SJSA1 (cell line): Measurements from ENCODE around the gene FGF14. TPM values are rescaled to one million over a fixed set of nuclear protein-coding genes. Genes with fewer than 3 reads are reported as not detected.

Source experiments
- DNase-seq, 2 experiments: peaks; one replicate each; pipeline ENCODE4 v3.0.0-alpha.2; 2015 to 2020; ENCODE audit warnings: low spot score in 2 of 2, low read depth in 1 of 2
- H3K27ac ChIP-seq: fragments of 250-450 bp; sonication (Bioruptor Pico); 2 replicates; pipeline ENCODE4 v1.5.1; 2020; ENCODE audit warnings: mild to moderate bottlenecking, moderate library complexity
- H3K27me3 ChIP-seq: fragments of 250-450 bp; sonication (Bioruptor Pico); replicated peaks from 2 replicates; pipeline ENCODE4 v1.5.1; 2020; ENCODE audit warnings: mild to moderate bottlenecking, moderate library complexity
- H3K36me3 ChIP-seq: fragments of 250-450 bp; sonication (Bioruptor Pico); 2 replicates; pipeline ENCODE4 v1.5.1; 2020; ENCODE audit warnings: mild to moderate bottlenecking
- H3K4me1 ChIP-seq: fragments of 250-450 bp; sonication (Bioruptor Pico); replicated peaks from 2 replicates; pipeline ENCODE4 v1.6.1; 2021; ENCODE audit warnings: mild to moderate bottlenecking
- H3K4me3 ChIP-seq: fragments of 250-450 bp; sonication (Bioruptor Pico); 2 replicates; pipeline ENCODE4 v1.5.1; 2020; ENCODE audit warnings: mild to moderate bottlenecking
- H3K9me3 ChIP-seq: fragments of 250-450 bp; sonication (Bioruptor Pico); replicated peaks from 2 replicates; pipeline ENCODE4 v1.5.1; 2020; ENCODE audit warnings: mild to moderate bottlenecking
- total RNA-seq: library from RNA; depleted of rRNA; stranded (reverse); fragments of >200 nt; shearing (Covaris generic); gene quantifications from 2 replicates; pipeline ENCODE4 v1.2.3, GENCODE V29; 2014

FGF14 gene
- total RNA-seq, 1 experiment from 2014 or later = not detected

DNA sequence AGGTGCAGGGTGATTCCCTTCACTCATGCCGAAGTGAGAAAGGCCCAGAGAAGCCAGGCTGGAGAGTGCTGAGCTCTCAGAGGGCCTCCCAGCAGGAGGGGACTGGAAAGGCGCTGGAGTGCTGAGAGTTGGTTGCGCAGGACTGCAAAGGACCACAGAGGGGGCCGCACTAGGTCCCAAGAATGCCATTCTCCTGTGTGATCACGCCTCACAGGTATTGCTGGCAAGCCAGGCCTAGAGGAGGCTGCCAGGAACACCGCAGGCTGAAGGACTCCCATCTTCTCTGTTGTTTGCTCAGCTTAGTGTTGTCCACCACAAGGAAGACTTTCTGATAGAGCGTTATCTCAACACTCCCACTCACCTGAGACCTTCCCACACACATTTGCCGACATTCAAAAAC is 165.0 kb downstream of the FGF14 start:
- 0 out of 2 replicates have a peak, but pooled peaks cover 2% of the 10 kb centered on the region for H3K27me3 ChIP-seq
- H3K4me1 ChIP-seq = no peaks in the 10 kb centered on the region
- no peak overlapping the region for H3K27ac ChIP-seq
- no peak overlapping the region for H3K4me3 ChIP-seq
- no peak for DNase-seq
- H3K9me3 ChIP-seq = no peaks in the 10 kb centered on the region
- H3K36me3 ChIP-seq = no peaks in the 10 kb centered on the region

DNA sequence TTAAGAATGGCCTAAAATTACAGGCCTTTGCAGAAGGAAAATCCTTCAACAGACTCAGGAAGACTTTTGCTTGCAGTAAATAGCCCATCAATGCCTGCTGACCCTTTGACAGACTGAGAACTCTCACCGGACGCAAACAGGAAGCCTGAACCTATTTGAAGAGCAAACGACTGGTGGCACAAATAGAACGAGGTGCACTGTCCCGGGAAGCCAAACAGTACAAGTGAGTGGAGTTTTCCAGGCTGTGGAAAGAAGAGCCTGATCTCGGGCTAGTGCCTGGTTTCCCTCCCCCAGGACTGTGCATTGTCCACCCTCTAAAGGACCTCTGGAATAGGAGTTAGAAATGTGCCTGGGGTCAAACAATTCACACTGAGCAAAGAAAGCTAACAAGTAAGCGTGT is 165.5 kb downstream of the FGF14 start:
- no peak for DNase-seq
- no peak overlapping the region for H3K4me3 ChIP-seq
- no peaks in the 10 kb centered on the region for H3K9me3 ChIP-seq
- 0 out of 2 replicates have a peak, but pooled peaks cover 2% of the 10 kb centered on the region for H3K27me3 ChIP-seq
- H3K36me3 ChIP-seq = no peaks in the 10 kb centered on the region
- H3K4me1 ChIP-seq = no peaks in the 10 kb centered on the region
- no peak overlapping the region for H3K27ac ChIP-seq

DNA sequence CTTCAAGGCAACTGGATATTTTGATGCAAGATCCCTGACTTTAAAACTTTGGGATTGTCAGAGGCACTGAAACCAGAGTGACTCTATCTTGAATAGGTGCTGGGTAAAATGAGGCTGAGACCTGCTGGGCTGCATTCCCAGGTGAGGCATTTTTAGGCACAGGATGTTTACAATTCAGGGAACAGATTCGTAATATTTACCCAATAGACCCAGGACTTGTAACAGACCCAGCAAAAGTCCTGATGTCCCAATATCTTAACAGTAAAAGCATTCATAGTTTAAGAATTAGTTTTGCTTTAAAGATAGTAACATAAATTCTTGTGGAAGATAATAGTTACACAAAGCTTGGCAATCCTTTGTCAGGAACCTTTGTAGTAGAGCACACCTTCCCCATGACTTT is 166.2 kb downstream of the FGF14 start:
- Histone ChIP-seq H3K9me3 (no peaks in the 10 kb centered on the region), H3K36me3 (no peaks in the 10 kb centered on the region), H3K27ac (no peak overlapping the region), H3K4me3 (no peak overlapping the region), H3K4me1 (no peaks in the 10 kb centered on the region), H3K27me3 (0 out of 2 replicates have a peak, but pooled peaks cover 2% of the 10 kb centered on the region)
- DNase-seq = no peak

DNA sequence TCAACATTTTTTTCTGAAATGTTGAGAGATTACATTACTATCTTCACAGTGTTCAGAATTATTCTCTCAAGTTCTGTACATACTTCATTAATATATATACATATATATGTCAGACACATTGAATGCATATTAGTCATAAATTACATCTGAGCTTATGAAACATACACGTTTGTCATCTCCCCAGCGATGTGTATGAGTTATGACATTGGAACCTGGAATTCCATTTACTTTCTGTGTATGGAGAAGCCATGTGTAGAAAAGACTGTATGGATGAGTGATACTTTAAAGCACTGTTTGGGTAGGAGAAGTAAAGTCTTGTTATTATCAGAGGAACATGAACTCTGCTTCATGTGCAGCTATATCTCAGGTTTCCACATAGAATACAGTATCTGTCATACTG is 167.2 kb downstream of the FGF14 start:
- H3K27me3 ChIP-seq = no peaks in the 10 kb centered on the region
- H3K9me3 ChIP-seq = no peaks in the 10 kb centered on the region
- H3K4me1 ChIP-seq = no peaks in the 10 kb centered on the region
- H3K27ac ChIP-seq = no peak overlapping the region
- no peak for DNase-seq
- no peaks in the 10 kb centered on the region for H3K36me3 ChIP-seq
- H3K4me3 ChIP-seq = no peak overlapping the region

DNA sequence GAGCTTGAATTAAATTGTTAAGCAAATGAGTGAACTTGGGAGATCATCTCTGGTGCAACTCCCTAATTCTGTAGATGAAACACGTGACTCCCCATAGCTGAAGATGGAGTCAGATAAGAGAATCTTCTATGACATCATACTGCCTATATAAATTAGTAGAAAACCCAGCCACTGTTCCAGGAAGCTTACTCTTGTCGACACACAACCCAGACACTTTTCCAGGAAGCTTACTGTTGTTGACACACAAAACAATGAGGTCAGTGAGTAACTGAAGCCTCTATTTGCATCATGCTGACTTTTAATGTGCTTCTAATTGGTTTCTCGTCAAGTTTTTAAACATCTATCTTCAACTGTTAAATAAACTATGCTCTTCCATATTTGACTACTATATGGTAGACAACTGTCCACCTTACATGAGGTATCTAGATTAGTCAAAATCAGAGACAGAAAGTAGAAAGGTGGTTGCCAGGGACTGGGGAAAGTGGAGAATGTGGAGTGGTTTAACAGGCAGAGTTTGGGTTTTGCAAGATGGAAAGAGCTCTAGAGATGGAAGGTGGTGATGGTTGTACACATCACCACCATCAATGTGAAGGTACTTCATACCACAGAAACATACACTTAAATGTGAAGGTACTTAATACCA is 168.2 kb downstream of the FGF14 start:
- Histone ChIP-seq H3K9me3 (no peaks in the 10 kb centered on the region), H3K4me3 (no peak overlapping the region), H3K27ac (no peak overlapping the region), H3K27me3 (no peaks in the 10 kb centered on the region), H3K4me1 (no peaks in the 10 kb centered on the region), H3K36me3 (no peaks in the 10 kb centered on the region)
- DNase-seq = no peak

DNA sequence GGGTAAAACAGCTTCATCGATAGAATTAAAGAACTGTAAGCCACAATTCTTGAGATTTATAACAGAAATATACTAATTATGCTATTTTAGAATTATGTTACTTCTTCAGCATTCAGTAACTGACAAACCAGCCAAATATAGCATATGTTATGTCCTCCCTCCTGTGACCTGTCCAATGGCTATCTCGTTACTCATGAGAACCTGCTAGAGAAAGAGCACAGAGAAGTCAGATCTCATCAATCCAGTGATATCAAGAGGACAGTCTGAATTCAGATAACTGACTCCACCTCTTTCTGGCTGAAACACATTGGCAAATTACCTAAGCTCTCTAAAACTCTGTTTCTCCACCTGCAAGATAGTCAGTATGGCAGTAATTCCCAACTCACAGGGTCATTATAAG is 170.4 kb downstream of the FGF14 start:
- no peak for DNase-seq
- no peak overlapping the region for H3K4me3 ChIP-seq
- no peaks in the 10 kb centered on the region for H3K36me3 ChIP-seq
- H3K4me1 ChIP-seq = no peaks in the 10 kb centered on the region
- H3K27me3 ChIP-seq = no peaks in the 10 kb centered on the region
- H3K9me3 ChIP-seq = no peaks in the 10 kb centered on the region
- no peak overlapping the region for H3K27ac ChIP-seq

DNA sequence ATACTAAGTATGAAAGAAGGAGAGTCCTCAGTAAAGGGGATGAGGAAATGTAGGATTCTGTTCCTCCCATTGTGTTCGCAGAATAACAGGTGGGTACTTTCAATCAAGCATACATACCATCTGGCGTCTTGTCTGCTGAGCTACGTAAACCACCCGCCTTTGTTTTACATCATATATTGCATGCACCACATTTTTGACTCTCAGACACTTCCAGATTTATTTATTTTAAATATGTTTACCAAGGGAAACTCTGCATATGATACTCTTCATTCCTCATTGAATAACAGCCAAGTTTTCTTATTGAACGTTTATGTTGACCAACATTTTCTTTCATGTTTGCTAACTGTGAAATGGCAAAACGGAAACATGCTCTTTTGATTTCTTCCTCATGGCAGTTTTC is 174.1 kb downstream of the FGF14 start:
- H3K36me3 ChIP-seq = no peaks in the 10 kb centered on the region
- no peaks in the 10 kb centered on the region for H3K9me3 ChIP-seq
- no peaks in the 10 kb centered on the region for H3K4me1 ChIP-seq
- DNase-seq = no peak
- H3K27me3 ChIP-seq = no peaks in the 10 kb centered on the region
- H3K4me3 ChIP-seq = no peak overlapping the region
- H3K27ac ChIP-seq = no peak overlapping the region

DNA sequence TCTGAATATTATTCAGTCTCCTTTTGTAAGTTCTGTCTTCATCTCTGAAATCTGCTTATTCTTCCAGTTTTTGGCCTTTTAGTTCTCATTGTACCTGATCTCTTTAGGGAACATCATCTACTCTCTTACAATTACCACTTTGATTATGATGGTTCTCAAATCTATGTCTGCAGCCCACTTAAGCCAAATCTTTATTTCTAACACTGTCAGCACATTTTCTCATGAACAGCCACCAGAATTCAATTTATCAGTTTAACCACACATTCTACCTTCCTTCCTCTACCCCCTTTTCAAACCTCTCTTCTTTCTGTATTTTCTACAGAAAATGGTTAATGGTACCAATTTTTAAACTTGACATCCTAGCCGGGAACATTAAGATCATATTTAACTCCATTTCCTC is 175.3 kb downstream of the FGF14 start:
- Histone ChIP-seq H3K27me3 (no peaks in the 10 kb centered on the region), H3K27ac (no peak overlapping the region)
- no peak for DNase-seq

DNA sequence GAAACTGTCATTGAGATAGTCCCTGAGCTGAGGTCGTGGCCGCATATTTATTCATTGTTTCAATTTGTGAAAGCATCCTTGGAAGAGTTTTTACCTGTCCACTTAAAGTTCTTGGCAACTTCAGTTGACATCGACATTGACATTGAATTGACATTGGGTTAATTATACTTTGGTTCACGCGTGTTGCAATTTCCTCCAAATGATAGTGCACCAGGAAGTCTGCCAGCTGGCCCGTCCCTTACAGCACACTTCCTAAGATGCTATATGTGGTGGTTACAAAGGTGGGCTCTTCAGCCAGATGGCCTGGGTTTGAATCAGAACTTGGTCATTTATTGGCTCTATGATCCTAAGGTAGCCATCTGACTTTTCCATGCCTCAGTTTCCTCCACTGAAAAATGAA is 176.0 kb downstream of the FGF14 start:
- Histone ChIP-seq H3K4me1 (no peaks in the 10 kb centered on the region), H3K27ac (no peak overlapping the region), H3K27me3 (no peaks in the 10 kb centered on the region), H3K9me3 (no peaks in the 10 kb centered on the region), H3K4me3 (no peak overlapping the region), H3K36me3 (no peaks in the 10 kb centered on the region)
- no peak for DNase-seq

More for the DNA sequence above, 175.3 kb downstream of the FGF14 start:
- Histone ChIP-seq H3K4me3 (no peak overlapping the region), H3K4me1 (no peaks in the 10 kb centered on the region), H3K9me3 (no peaks in the 10 kb centered on the region), H3K36me3 (no peaks in the 10 kb centered on the region)

DNA sequence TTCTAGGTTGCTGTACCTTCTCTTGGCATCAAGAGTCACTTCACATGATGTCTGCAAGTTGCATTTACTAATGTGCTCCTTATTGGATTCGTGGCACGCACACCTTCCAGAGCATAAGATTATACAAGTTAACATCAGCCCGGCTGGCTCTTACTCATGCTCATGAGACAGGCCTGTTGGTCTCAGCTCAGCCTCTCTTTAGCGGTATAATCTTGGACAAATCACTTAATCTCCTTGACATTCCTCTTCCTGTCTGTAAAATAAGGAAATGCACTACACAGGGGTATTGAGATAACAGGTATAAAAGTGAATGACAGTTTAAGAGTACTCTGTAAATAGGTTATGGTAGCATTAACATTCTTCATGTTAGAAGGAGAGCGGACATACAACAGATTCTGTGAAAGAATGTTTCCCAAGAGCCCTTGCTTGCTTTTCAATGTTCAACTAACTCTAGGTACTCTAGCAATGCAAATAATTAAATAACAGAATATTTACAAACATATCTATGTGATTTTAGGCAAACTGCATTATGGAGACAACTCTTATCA is 181.1 kb downstream of the FGF14 start:
- no peaks in the 10 kb centered on the region for H3K9me3 ChIP-seq
- DNase-seq = no peak
- H3K36me3 ChIP-seq = no peaks in the 10 kb centered on the region
- H3K4me3 ChIP-seq = no peak overlapping the region
- H3K27me3 ChIP-seq = no peaks in the 10 kb centered on the region
- no peak overlapping the region for H3K27ac ChIP-seq
- no peaks in the 10 kb centered on the region for H3K4me1 ChIP-seq

DNA sequence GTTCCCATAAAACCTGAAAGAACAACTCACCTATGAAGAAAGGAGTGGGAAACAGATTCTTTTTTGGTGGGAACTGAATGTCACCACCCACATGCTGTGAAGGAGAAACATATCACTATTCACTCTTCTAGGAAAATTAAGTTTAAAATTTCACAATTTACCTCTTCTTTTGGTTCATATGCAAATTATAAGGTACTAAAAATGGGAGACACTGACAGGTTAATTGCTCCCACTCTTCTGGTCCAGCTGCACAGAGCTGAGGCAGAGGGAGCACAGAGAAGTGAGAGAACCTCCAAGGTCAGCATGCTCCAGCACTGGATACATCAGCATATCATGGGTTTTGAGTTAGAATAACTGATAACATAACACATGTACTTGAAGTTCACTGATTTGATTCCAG is 186.9 kb downstream of the FGF14 start:
- no peaks in the 10 kb centered on the region for H3K36me3 ChIP-seq
- no peaks in the 10 kb centered on the region for H3K27me3 ChIP-seq
- no peaks in the 10 kb centered on the region for H3K9me3 ChIP-seq
- DNase-seq = no peak
- no peak overlapping the region for H3K4me3 ChIP-seq
- H3K4me1 ChIP-seq = no peaks in the 10 kb centered on the region
- H3K27ac ChIP-seq = no peak overlapping the region

DNA sequence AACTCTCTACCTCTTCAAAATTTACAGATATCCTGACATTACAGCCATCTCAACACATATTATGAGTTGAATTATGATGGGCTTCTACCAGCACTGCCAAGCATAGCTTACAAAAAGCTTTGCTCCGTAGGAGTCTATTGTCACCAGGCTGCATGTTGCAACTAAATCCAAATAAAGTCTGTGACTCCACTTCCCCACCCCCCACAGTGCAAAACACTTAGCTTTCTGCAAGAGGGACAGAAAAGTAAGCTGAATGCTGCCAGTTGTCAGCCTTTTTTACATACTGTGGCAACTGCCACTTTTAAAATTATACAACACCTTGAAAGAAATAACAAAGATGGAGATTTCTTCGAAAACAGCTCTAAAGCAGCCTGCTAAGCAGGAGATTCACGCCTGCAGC is 189.1 kb downstream of the FGF14 start:
- no peak overlapping the region for H3K4me3 ChIP-seq
- H3K9me3 ChIP-seq = no peaks in the 10 kb centered on the region
- H3K27me3 ChIP-seq = no peaks in the 10 kb centered on the region
- H3K4me1 ChIP-seq = no peaks in the 10 kb centered on the region
- no peak overlapping the region for H3K27ac ChIP-seq
- no peaks in the 10 kb centered on the region for H3K36me3 ChIP-seq
- no peak for DNase-seq

DNA sequence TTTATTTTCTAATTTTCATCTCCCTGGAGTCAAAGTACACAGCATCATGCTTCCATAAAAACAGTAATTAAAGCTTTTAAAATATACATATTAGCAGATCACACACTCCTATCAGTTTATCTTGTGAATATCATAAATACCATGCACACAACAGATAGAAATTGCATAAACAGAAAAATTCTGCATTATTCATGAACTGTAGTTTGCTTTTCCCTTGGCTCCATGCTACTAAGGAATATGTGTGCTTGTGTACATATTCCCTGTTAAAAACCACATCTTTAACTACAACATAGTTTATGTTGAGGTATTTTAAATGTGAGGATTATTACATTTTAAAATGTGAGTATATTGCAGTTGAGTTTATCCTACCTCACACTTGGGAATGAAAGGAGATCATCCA is 193.5 kb downstream of the FGF14 start:
- no peak overlapping the region for H3K27ac ChIP-seq
- H3K4me1 ChIP-seq = no peaks in the 10 kb centered on the region
- DNase-seq = no peak
- H3K36me3 ChIP-seq = no peaks in the 10 kb centered on the region
- no peaks in the 10 kb centered on the region for H3K27me3 ChIP-seq
- no peak overlapping the region for H3K4me3 ChIP-seq
- no peaks in the 10 kb centered on the region for H3K9me3 ChIP-seq

DNA sequence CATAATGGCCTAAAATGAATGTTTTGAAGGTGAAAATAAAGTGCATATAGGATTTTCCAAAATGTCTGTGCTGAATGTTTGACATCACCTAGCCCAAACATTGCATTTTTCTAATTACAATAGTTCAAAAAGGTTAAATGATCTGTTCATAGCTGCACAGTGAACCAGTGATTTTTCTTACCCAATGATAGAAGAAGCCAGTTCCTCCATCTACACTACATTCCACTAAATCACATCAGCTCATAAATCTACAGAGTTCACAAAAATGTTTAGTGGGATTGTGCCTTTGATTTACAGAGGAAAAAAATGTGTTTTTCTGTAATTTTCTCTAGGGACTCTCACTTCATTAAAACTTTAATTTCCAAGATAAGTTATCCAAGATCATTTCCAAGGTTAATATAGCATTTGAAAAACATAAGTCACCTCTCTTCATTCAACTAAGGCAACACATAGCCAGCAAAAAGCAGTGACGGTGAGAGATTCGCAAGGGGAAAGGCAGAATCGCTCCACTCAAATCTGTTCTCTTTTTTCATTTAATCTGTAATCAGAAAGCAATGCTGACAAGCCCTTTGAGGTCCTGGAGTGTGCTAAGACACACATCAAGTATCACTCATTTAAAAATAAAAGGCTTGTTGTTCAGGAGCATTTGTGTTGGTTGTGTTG is 194.0 kb downstream of the FGF14 start:
- Histone ChIP-seq H3K4me3 (no peak overlapping the region), H3K9me3 (no peaks in the 10 kb centered on the region), H3K27ac (no peak overlapping the region), H3K27me3 (no peaks in the 10 kb centered on the region), H3K4me1 (no peaks in the 10 kb centered on the region), H3K36me3 (no peaks in the 10 kb centered on the region)
- no peak for DNase-seq
